NCI-H1105 (cell line): ENCODE results near the gene RASSF7.
A peak's percentile ranks its signal among the peaks of the same experiment; 100 is the strongest.
"Not testable (repeated sequence)": the region's sequence is repeated elsewhere in the genome, so short reads cannot be mapped to it uniquely, and the experiment has no call there.

ENCODE experiments used
- DNase-seq: peaks from one replicate; lab custom pipeline; 2025; lab: John Stamatoyannopoulos, UW

RASSF7 gene

DNA sequence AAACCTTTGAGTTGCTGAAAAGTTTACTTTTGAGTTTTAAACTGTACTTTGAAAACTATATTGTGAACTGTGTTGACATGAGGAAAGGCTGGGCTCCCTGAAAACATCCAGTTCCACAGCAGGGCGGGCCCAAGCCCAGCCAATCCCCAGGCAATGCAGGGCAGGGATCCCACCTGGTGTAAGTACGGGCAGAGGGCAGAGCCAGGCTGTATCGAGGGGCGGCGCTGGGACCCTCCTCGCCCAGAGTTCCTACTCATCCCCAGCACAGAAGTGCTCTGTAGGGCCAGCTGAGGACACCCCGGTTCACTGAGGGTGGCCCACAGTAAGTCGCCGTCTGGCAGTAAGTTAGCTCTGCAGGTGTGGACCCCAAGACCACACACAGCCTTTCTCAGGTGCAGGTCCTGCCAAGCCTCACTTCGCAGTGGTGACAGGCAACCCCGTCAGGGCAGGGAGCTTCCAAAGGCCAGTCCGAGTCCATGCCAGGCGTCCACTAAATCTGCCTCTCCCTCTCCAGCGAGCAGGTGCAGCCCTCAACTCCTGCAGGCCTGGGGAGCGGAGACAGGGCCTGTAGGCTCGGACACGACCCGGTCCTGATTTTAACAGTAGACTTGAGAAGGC lies 6.3 kb downstream of the RASSF7 start:
- no peak for DNase-seq

DNA sequence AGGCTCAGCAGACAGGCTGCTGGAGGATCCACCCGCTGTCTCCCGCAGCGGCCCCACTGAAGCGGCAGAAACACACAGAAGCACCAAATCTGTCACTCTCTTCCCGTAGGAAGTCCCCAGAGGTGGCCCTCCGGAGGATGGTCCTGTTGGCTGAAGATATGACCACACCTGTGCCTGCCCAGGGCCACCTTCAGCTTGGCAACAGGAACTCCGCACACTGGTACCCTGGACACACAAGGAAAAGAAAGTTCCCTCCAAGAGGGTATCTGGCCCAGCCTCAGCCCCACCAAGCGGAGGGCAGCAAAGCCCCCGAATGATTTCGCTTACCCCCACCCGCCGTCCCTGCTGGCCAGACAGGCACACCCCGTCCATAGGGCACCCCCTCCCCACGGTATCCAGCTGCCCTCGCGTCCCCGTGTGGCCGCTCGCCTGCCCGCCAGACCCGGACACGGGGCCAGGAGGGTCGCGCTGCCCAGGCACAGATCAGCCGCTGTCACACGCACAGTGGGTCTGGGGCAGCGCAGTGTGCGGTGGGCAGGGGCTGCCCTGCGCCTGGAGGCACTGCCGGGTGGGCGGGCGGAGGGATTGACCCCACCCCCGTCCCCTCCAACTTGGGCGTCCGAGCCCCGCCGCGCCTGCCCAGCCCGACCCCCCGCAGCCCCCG lies 7.0 kb downstream of the RASSF7 start:
- no peak for DNase-seq

DNA sequence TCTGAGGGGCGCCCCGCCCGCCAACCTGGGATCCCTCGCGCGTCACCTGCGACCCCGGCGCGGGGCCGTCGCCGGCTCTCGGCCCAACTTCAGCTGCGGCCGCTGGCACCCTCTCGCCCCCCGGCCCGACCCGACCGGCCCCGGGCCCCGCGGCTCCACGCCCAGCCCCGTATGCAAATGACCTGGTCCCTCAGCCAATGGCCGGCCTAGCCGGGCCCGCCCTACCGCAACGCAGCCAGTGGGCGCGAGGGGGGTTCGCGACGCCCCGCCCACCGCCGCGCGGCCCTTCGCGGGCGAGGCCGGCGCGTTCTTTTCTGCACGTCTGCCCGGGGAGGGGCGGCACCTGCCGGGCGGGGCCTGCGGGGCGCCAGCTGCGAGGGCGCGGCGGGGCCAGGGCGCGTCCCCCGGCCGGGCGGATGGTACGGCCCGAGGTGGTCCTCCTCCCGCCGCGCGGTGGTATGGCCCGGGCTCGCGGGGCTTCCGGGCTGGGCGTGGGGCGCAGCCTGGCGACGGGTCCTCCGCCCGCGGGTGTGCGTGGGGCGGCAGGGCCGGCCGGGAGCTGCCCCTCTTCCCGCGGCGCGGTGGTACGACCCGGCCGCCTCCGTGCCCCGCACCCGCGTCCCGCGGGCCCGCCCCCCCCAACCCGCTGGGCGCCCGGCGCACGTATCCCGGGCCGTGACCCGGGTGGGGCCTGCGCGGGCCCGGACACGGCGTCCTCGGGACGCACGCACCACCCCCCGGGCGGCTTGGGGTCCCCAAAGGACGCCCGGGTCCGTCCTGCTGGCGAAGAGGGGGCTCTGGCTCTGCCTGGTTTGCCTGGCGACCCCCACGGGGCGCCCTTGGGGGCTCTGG lies 7.8 kb downstream of the RASSF7 start:
- DNase-seq, result peak; percentile 95

DNA sequence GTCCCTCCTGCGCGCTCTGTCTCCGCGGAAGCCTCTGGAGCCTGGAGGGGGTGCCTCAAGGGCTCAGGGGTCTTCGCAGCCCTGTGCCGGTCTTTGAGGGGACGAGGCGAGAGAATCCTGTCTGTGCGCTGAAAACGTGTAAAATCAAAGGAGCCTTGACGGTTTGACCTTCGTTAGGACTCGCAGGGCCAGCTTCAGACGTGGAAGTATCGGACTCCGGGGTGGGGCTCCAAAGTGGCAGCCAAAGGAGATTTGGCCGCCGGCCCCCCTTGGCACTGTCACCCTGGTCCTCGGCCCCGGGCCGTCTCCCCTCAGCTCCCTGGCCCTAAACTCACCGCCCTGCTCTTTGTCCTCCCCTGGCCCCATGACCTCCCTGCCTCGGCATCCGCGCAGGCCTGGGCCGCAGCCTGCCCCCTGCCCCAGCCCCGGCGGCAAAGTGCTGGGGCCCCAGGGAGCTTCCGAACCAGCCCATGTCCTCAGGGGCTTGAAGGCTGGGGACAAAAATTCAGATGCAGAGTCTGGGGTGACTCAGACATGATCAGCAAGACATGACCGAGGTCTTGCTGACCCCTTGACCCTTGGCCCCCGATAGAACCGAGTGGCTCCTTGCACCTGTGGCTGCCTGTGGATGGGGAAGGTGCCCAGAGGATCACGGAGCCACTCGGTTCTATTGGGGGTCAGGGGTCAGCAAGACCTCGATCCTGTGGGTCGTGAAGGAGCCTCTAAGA lies 8.6 kb downstream of the RASSF7 start:
- DNase-seq, result no peak

DNA sequence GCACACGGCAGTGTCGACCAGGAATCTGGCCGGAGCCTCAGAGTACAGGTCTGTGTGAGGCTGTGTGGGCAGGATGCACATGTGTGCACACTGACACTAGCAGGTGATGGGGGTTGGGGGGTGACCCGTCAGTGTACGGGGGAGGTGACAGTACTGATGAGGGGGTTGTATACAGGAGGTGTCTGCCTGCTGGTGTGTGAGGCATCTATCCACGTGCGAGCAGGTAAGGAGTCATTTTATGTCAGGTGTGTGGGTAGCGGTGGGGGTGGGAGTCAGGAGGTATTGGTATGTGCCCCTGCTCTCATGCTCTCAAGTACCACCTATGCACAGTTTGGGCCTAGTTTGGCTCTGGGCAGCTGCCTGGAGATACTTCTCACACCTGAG lies 11.0 kb downstream of the RASSF7 start:
- no peak for DNase-seq

DNA sequence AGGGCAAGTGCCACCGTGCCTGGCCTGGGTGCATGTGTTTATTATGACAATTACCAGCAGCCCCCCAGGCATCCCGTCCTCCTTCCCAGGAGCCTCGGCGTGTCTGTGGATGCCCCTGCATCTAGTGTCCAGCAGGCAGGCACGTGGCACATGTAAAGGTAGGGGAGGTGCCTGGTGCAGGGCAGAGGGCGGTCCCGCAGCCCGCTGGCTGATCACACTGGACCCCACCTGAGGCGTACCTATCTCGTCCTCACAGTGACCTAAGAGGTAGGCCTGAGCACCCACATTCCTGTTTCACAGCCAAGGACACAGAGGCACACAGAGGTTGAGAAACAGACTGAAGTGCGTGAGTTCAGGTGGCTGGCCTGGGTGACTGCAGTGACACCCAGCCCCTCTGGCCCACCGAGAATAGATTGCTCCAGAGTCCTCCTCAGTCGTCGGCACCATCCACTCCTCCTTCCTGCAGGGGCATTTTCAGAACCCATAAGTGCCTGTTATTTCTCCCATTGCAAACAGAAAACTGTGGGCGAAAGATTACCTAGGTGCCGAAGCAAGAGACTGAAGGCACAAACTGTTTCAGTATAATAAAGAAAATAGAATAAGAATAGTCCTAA lies 12.5 kb downstream of the RASSF7 start:
- DNase-seq, result no peak

DNA sequence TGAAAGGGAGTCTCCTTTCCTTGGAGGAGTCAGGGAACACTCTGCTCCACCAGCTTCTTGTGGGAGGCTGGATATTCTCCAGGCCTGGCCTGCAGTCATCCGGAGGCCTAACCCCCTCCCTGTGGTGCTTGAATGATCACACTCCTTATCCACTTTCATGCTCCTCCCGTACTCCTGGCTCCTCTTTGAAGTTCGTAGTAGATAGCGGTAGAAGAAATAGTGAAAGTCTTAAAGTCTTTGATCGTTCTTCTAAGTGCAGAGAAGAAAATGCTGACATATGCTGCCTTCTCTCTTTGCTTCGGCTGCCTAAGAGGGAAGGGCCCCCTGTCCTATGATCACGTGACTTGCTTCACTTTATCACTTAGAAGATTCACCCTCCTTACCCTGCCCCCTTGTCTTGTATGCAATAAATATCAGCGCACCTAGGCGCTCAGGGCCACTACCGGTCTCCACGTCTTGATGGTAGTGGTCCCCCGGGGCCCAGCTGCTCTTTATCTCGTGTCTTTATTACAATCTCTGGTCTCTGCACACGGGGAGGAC lies 13.3 kb downstream of the RASSF7 start:
- DNase-seq, result not testable (repeated sequence)

DNA sequence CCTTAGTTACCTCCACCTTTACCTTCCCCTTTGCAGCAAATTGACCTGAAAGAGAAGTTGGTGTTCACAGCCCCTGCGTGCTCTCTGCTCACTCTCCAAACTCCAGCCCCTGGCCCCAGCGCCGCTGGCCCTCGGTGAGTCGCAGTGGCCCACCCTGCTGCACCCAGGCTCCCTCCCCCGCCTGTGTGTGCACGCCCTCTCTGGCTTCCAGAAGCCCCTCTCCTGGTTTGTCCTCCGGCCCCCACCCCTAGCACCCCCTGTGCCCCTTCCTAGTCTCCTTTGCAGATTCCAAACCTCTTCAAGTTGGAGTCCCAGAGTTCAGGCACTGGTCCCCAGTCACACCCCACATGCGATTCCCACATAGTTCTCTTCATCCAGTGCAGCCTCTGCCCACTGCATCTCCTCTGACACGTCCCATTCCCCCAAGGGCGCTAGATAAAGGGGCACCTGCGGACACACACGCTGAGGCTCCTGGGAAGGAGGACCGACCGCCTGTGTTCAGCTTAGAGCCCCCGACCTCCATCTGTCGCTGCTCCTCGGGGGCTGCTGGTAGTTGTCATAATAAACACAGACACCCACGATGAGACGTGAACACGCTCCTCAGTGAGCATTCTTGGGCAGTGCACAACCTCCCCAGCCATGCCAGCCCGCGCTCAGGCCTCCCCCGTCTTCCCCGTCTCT lies 14.0 kb downstream of the RASSF7 start:
- DNase-seq, result no peak

DNA sequence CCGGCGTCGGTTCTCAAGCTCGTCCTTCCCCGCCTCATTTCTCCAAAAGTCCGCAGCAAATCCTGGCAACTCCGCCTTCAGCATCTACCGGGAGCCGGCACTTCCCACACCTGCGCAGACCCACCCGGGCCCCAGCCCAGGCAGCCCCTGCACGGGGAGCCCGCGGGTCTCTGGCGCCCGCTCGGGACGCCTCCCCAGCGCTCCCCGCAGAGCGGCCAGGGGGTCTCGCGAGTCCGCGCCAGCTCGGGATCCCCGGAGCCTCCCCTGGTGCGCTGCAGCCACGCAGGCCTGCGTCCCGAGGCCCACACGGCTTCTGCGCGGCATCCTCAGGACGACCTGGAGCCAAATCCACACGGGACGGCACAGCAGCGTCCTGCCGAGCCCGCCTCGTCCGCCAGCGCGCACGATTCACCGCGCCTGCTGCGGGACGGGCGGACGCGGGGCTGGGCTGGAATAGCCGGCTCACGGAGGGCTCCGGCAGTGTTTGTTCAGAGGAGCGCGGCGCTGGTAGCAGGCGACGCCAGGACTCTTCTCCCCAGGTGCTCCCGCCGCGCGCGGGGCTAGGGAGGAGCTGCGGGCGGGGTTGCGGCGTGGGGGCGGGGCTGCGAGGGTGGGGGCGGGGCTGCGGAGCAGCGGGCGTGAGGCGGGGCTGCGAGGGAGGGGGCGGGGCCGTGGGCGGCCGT lies 14.7 kb downstream of the RASSF7 start:
- peak; percentile 88 for DNase-seq

DNA sequence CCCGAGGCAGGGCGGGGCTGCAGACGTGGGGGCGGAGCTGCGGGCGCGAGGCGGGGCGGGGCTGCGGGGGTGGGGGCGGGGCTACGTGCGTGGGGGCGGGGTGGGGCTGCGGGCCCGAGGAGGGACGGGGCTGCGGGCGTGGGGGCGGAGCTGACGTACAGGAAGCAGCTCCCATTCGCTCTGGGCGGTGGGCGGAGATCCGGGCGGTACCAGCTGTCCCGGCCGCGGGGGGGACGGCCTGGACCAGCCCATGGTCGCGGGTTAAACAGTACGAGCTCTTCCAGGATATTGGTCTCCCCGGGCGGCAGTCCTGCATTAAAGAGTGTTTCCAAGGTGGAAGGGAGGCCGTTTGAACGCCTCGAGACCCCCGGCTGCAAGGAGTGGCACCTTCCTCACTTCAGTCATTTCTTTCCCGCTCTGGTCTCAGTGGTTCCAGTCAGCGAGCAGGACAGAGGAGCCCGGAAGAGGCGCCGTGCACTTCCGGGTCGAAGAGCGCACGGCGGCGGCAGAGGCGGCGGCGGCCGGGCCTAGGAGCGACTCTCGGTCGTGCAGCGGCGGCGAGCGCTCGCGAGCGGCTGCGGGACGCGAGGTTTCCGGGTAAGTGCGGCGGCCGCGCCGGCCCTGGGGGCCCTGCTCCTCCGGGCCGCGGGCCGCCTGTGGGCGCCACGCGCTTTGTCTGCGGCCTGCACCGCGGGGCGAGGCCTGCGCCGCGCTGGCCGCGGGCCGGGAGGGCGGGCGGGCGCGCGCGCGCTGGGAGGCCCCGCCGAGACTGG lies 15.4 kb downstream of the RASSF7 start, which contains the start of gene PHRF1:
Gene PHRF1, plus strand, starts transcription at position 475 of the 773 bp plus-strand sequence. CDS start 5,043 bp downstream, outside the sequence.
- DNase-seq, result peak; percentile 91

DNA sequence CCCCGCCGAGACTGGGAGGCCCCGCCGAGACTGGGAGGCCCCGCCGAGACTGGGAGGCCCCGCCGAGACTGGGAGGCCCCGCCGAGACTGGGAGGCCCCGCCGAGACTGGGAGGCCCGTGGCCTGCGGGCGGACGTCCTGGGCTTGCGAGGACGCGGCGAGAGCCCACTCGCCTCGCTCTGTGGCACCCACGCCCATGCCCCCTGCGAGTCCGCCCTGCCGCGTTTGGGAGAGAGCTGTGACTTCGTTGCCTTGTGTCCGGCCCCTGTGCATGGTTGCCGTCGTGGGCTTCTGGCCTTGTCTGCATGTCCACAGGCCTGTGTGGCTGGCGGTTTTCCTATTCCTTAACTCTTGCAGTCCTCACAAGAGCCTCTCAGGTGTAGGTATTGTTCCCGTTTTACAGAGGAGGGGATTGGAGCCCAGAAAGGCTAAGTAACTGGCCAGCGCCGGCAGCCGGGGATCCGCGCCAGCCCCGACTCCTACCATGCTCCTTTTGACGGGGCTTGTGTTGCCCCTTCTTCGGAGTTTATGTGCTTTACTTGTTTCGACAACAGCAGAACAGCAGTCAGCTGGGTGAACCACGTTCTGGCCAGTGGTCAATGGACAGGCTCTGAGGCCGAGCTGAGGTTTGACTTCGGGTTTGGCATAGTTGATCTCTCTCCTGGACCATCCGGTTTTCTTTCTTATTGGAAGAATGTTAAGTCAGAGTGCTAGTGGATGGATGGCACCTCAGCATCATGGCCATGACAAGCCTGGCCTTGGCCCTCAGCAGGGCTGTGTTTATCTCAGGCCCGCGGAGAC lies 16.2 kb downstream of the RASSF7 start:
- no peak for DNase-seq

DNA sequence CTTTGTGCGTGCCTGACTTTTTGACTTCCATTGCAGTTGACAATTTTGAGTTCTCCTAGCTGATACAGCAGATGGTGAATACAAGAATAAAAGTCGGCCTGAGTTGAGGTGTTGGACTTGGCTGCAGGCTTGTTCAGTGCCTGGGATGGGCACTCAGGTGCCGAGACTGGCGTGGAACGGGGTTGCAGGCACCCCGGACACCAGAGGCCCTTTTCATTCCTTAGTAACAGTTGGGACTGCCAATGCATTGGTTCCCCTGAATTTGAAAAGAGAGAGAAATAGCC lies 16.8 kb downstream of the RASSF7 start:
- no peak for DNase-seq

DNA sequence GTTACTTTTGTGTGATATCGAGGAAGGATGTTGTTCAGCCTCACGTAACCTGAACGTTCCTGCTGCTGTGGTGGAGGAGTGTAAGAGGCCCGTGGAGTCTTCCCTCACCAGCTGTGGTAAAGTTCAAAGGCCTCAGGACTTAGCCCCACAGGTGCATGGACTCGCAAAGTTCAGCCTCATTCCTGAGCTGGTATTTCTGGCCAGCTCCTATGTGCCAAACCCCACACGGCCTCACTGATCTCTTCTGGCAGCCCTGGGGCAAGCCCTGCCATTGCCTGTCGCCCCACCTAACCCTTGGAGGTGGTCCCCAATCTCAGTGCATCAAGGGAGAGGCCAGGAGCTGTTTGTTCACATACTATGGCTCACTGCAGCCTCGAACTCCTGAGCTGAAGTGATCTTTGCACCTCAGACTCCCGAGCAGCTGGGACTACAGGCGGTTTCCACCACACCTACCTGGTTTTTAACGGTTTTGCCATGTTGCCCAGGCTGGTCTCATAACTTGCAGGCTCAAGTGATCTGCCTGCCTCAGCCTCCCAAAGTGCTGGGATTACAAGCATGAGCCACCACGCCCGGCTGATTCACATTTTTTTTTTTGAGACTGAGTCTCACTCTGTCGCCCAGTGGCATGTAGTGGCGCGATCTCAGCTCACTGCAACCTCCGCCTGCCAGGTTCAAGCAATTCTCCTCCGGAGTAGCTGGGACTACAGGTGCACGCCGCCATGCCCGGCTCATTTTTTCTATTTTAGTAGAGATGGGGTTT lies 17.7 kb downstream of the RASSF7 start:
- DNase-seq, result no peak

DNA sequence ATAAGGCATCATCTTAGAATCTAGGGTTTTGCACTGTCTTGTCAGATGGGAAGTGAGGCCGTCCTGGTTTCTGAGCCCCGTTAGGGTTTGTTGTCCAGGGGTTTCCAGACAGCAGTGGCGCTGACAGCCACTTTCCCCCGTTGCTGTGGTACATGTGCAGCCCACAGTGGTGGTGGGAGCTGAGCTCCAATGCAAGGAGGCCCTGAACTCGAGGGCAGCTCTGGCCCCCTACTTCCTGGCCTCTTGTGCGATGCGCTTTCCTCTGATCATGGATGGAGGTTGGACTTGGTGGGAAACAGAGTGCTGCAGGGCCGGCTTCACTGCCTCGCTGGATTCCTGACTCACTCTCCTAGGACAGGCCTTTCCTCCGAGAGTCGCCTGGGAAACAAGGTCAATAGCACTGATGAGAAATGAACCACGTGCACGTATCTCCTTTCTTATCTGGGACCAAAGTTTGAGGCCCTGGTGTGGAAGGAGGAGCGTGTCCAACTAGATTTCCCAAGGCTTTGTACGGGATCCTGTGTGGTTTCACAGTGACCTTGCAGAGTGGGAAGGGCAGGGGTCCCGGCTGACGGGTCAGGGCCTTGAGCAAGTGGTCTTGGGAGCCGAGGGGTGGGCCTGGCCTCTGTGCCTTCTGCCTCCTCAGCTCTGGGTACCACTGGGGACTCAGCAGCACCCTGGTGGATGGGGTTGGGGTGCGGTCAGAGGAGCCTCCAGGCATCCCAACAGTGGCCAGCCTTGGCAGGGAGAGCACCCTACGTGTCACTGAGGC lies 19.2 kb downstream of the RASSF7 start:
- DNase-seq, result no peak

DNA sequence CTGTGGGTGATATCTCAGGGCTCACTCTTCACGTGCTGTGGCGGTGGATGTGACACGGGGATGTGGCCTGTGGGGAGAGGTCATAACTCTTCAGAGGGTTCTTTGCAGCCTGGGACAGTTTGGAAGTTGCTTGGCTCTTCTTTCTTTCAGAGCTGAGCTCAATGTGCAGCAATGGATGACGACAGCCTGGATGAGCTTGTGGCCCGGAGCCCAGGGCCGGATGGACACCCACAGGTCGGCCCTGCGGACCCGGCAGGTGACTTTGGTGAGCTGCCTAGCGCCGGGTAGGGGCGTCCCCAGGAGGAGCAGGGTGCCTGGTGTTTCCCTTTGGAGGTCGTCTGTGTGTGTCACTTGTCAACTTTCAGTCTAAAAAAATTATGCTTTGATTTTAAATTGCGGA lies 20.6 kb downstream of the RASSF7 start:
- DNase-seq, result no peak

DNA sequence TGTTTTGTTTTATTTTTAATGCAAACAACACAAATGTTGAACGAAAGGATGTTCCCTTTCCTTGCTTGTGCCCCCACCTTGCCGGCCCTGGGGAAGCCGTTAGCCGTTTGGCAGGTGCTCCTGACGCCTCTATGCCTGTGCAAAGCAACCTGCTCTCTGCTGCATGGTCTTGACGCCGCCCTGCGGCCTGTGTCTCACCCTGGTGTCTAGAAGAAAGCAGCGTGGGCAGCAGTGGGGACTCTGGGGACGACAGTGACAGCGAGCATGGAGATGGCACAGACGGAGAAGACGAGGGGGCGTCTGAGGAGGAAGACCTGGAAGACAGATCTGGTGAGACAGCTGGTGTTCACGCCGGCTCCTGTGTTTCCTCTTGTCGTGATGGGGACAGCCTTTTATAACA lies 21.0 kb downstream of the RASSF7 start:
- no peak for DNase-seq

DNA sequence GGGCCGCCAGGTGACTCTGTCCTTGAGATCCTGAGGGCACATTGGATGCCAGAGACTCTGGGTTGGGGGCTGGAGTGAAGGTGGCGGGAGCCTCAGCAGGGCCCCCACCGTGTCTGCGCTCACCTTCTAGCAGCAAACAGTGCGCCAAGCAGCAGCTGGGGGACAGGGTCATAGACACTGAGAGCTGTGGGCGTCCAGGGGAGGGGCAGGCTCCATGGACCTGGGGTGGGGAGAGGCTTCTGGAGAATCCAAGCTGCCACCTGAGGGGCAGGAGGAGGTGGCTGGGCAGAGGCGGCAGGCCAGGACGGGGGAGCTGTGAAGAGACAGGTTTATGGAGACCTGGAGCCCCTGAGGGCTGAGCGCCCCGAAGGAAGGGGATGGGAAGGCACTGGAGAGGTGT lies 23.5 kb downstream of the RASSF7 start:
- DNase-seq, result no peak
